ENCODE results near the gene PTPRD. TPM values are rescaled to one million over a fixed set of nuclear protein-coding genes. Genes with fewer than 3 reads are reported as not detected.

Gene PTPRD
- total and polyA plus RNA-seq, 2 of the 4 experiments (the other 2 are of a cell fraction) = 0.07 to 0.18 TPM

DNA sequence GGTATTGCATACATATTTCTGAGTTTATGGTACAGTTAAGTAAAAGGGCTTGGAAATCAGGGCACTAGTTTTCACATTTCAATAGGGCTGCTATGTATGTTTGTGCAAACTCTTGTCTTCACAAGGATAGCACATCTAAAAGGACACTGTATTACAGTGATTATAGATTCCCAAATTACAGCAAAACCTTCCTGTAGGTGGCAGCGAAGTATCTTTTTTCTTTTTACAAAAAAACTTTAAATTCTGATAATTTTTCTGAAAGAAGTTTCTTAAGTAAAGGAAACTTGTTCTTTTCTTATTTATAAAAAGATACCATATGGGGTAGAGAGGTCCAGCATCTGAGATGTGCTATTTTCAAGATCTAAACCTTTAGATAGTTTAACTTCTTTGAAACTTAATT, 337.8 kb downstream of the PTPRD start:
- DNase-seq (no peak), ATAC-seq (ENCODE audit: low read depth) (no peak)
- Histone ChIP-seq H3K4me2 (ENCODE audit: low read depth, low read length) (no peak overlapping the region), H3K27me3 (ENCODE audit: control insufficient read depth, insufficient read depth, low read length) (no peaks in the 10 kb centered on the region), H3K23ac (ENCODE audit: low read depth, low read length) (no peak overlapping the region), H2BK20ac (ENCODE audit: low read depth, low read length) (no peak overlapping the region), H3K9me3 (ENCODE audit: control insufficient read depth, insufficient read depth, low read length) (no peaks in the 10 kb centered on the region; the same call in 1 of the 2 replicates), H2BK120ac (ENCODE audit: low read depth, low read length) (no peak overlapping the region), H4K8ac (ENCODE audit: low read depth in 2 of 2, low read length in 2 of 2) (no peak overlapping the region), H3K4me1 (ENCODE audit: control insufficient read depth, insufficient read depth, low read length) (no peaks in the 10 kb centered on the region), H3K9me1 (ENCODE audit: insufficient read depth, low read length) (no peaks in the 10 kb centered on the region), H2BK15ac (ENCODE audit: low read depth, low read length) (no peak overlapping the region), H2AK9ac (replicated peaks; ENCODE audit: low read depth, low read length, poor library complexity) (no peak overlapping the region), H3K4ac (ENCODE audit: low read depth, low read length) (no peak overlapping the region), H2BK5ac (ENCODE audit: low read depth, low read length, poor library complexity, severe bottlenecking) (no peak overlapping the region), H4K20me1 (ENCODE audit: insufficient read depth, low read length) (no peaks in the 10 kb centered on the region), H3K4me3 (ENCODE audit: insufficient read depth, low read depth, low read length) (no peak overlapping the region), H2AK5ac (ENCODE audit: low read depth, low read length) (no peak overlapping the region), H3K36me3 (ENCODE audit: control insufficient read depth, insufficient read depth, low read length) (no peaks in the 10 kb centered on the region), H4K91ac (ENCODE audit: insufficient read depth, low read depth, low read length) (no peak overlapping the region), H3K79me1 (ENCODE audit: low read depth in 1 of 2, low read length in 2 of 2) (no peaks in the 10 kb centered on the region), H3K56ac (ENCODE audit: extremely low read depth, insufficient read depth, low read length) (no peak overlapping the region), H3K9ac (ENCODE audit: low read depth, low read length) (no peak overlapping the region), H3K18ac (ENCODE audit: low read depth, low read length) (no peak overlapping the region), H2AFZ (replicated peaks; ENCODE audit: low read length, poor library complexity) (no peak overlapping the region), H4K5ac (ENCODE audit: low read depth, low read length) (no peak overlapping the region), H3K14ac (replicated peaks; ENCODE audit: low read depth, low read length) (no peak overlapping the region), H3K27ac (ENCODE audit: insufficient read depth, low read length) (no peak overlapping the region)
- CTCF ChIA-PET = no interaction called here
- dilution Hi-C loops (cut with HindIII; ENCODE audit: low sequenced_read_pairs, unreplicated experiment) (no loop called here), in situ Hi-C loops (cut with MboI; ENCODE audit: low sequenced_read_pairs) (no loop called here), intact Hi-C loops (cut with micrococcal nuclease) (no loop called here)
- no CpG with 5 or more reads among the region's 1 CpG for WGBS, 2 experiments (ENCODE audit: extremely low coverage in 2 of 2, insufficient read length in 1 of 2)
- POLR2A ChIA-PET (ENCODE audit: unreplicated experiment) = no interaction called here
- no TSS peak for BruUV-seq (replicated peaks)
- TF ChIP-seq POLR2A (IDR thresholded peaks at IDR 0.05; ENCODE audit: low read depth, low read length) = no peak
- TF ChIP-seq, protein P1, sequence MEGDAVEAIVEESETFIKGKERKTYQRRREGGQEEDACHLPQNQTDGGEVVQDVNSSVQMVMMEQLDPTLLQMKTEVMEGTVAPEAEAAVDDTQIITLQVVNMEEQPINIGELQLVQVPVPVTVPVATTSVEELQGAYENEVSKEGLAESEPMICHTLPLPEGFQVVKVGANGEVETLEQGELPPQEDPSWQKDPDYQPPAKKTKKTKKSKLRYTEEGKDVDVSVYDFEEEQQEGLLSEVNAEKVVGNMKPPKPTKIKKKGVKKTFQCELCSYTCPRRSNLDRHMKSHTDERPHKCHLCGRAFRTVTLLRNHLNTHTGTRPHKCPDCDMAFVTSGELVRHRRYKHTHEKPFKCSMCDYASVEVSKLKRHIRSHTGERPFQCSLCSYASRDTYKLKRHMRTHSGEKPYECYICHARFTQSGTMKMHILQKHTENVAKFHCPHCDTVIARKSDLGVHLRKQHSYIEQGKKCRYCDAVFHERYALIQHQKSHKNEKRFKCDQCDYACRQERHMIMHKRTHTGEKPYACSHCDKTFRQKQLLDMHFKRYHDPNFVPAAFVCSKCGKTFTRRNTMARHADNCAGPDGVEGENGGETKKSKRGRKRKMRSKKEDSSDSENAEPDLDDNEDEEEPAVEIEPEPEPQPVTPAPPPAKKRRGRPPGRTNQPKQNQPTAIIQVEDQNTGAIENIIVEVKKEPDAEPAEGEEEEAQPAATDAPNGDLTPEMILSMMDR (conservative IDR thresholded peaks at IDR 0.05; ENCODE audit: low read depth, low read length) = no peak
- TF ChIP-seq BHLHE40 (IDR thresholded peaks at IDR 0.05; ENCODE audit: low read depth, low read length) = no peak
- TF ChIP-seq, protein P2, sequence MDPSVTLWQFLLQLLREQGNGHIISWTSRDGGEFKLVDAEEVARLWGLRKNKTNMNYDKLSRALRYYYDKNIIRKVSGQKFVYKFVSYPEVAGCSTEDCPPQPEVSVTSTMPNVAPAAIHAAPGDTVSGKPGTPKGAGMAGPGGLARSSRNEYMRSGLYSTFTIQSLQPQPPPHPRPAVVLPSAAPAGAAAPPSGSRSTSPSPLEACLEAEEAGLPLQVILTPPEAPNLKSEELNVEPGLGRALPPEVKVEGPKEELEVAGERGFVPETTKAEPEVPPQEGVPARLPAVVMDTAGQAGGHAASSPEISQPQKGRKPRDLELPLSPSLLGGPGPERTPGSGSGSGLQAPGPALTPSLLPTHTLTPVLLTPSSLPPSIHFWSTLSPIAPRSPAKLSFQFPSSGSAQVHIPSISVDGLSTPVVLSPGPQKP (IDR thresholded peaks at IDR 0.05; ENCODE audit: borderline replicate concordance, low read depth, low read length) = no peak
